SJSA1 (cell line): ENCODE measurements around the gene SLC25A25. TPM values are rescaled to one million over a fixed set of nuclear protein-coding genes. Genes with fewer than 3 reads are reported as not detected.

Experiments
- DNase-seq, 2 experiments: peaks; one replicate each; pipeline ENCODE4 v3.0.0-alpha.2; 2015 to 2020; ENCODE audit warnings: low spot score in 2 of 2, low read depth in 1 of 2
- H3K27ac ChIP-seq: fragments of 250-450 bp; sonication (Bioruptor Pico); 2 replicates; pipeline ENCODE4 v1.5.1; 2020; ENCODE audit warnings: mild to moderate bottlenecking, moderate library complexity
- H3K27me3 ChIP-seq: fragments of 250-450 bp; sonication (Bioruptor Pico); replicated peaks from 2 replicates; pipeline ENCODE4 v1.5.1; 2020; ENCODE audit warnings: mild to moderate bottlenecking, moderate library complexity
- H3K36me3 ChIP-seq: fragments of 250-450 bp; sonication (Bioruptor Pico); 2 replicates; pipeline ENCODE4 v1.5.1; 2020; ENCODE audit warnings: mild to moderate bottlenecking
- H3K4me1 ChIP-seq: fragments of 250-450 bp; sonication (Bioruptor Pico); replicated peaks from 2 replicates; pipeline ENCODE4 v1.6.1; 2021; ENCODE audit warnings: mild to moderate bottlenecking
- H3K4me3 ChIP-seq: fragments of 250-450 bp; sonication (Bioruptor Pico); 2 replicates; pipeline ENCODE4 v1.5.1; 2020; ENCODE audit warnings: mild to moderate bottlenecking
- H3K9me3 ChIP-seq: fragments of 250-450 bp; sonication (Bioruptor Pico); replicated peaks from 2 replicates; pipeline ENCODE4 v1.5.1; 2020; ENCODE audit warnings: mild to moderate bottlenecking
- total RNA-seq: library from RNA; depleted of rRNA; stranded (reverse); fragments of >200 nt; shearing (Covaris generic); gene quantifications from 2 replicates; pipeline ENCODE4 v1.2.3, GENCODE V29; 2014

The SLC25A25 gene
- total RNA-seq, 1 experiment from 2014 or later: 30.8 TPM

DNA sequence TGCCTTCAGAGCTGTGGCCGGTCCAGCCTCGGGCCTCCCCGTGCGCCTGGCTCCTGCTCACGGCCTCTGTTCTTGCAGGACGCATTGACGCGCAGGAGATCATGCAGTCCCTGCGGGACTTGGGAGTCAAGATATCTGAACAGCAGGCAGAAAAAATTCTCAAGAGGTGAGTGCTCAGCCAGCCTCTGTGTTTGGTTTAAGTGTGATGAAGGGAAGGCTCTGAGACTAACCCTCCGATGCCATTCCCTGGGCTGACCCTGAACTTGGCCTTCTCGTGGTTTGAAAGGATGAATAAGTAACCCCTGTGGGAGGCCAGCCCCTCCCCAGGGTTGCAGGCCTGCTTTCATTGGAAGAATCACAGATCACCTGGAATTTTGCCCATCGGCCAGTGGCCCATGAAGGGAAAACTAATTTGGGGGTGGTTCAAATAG, 33.2 kb downstream of the SLC25A25 start:
- no peak overlapping the region for H3K27ac ChIP-seq
- DNase-seq: no peak
- H3K27me3 ChIP-seq: no peaks in the 10 kb centered on the region
- H3K9me3 ChIP-seq: no peaks in the 10 kb centered on the region
- H3K36me3 ChIP-seq: peaks cover 66% of the 10 kb centered on the region
- no peak overlapping the region for H3K4me3 ChIP-seq
- H3K4me1 ChIP-seq: peaks cover 29% of the 10 kb centered on the region

DNA sequence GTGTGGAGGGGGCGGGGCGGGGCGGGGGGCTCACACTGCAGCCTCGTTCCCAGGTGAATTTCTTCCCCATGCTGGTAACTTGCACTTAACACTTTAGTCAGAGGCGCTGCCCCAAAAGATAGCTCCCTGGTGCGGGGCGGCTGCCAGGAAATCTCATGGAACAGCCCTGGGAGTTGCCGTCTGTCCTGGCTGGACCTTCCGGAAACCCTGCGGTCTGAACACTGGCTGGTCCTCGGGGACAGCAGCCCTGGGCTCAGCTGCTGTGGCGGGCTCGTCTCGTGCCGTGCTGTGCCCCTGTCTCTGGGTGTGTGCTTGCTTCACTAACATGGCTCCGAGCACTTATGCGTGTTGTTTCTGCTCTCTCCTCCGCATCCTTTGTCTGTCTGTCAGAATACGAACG, 33.7 kb downstream of the SLC25A25 start:
- Histone ChIP-seq H3K4me1 (peaks cover 29% of the 10 kb centered on the region), H3K36me3 (peaks cover 71% of the 10 kb centered on the region), H3K27me3 (no peaks in the 10 kb centered on the region), H3K27ac (no peak overlapping the region), H3K4me3 (no peak overlapping the region), H3K9me3 (no peaks in the 10 kb centered on the region)
- DNase-seq: no peak

DNA sequence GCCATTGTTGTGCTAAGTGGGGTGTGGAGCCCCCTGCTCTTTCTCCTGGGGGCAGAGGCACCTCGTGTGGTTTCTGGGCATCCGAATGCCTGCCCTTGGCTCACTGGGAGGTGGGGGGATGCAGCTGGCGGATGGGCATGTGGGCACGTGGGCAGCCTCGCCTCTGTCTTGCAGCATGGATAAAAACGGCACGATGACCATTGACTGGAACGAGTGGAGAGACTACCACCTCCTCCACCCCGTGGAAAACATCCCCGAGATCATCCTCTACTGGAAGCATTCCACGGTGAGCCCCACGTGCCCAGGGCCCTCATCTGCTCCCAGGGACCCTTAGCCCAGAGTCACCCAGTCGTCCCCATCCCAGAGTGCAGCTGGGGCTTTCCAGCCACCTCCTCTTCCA, 34.2 kb downstream of the SLC25A25 start:
- no peak overlapping the region for H3K27ac ChIP-seq
- H3K4me3 ChIP-seq: no peak overlapping the region
- DNase-seq: no peak
- no peaks in the 10 kb centered on the region for H3K27me3 ChIP-seq
- H3K9me3 ChIP-seq: no peaks in the 10 kb centered on the region
- peaks cover 29% of the 10 kb centered on the region for H3K4me1 ChIP-seq
- H3K36me3 ChIP-seq: peaks cover 76% of the 10 kb centered on the region

DNA sequence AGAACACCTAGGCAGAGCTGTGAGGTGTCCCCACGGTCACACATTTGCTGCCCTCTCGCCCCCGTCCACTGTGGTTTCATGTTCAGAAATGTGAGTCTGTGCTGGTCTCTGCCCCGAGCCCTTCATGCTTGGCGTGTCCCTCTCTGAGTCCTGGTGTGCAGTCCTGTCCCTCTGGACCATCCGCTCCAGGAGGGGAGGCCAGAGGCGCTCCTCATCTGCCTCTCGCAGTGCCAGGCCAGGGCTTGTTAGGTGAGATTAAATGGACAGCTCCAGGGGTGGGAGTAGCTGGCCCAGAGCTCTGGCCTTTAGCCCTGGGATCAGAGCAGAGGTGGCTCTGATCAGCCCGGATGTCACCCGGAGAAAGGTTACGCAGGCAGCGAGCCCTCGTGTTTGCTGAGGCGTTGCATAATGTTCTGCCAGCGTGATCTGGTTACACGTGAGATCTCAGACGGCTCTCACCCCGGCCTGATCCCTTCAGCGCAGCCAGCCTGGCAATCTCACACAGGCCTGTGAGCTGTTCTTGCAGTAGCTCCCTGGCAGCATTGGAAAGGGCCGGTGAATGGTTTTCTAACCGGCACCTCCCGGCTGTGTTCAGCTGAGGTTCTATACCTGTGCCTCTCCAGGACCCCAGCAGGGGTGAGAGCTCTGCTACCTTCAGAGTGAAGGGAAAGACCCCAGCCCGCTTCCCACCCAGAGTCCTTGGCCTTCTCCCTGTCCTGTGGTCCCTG, 35.0 kb downstream of the SLC25A25 start:
- no peak overlapping the region for H3K4me3 ChIP-seq
- H3K27ac ChIP-seq: no peak overlapping the region
- H3K4me1 ChIP-seq: peaks cover 20% of the 10 kb centered on the region
- no peak for DNase-seq
- H3K9me3 ChIP-seq: no peaks in the 10 kb centered on the region
- no peaks in the 10 kb centered on the region for H3K27me3 ChIP-seq
- peaks cover 84% of the 10 kb centered on the region for H3K36me3 ChIP-seq

DNA sequence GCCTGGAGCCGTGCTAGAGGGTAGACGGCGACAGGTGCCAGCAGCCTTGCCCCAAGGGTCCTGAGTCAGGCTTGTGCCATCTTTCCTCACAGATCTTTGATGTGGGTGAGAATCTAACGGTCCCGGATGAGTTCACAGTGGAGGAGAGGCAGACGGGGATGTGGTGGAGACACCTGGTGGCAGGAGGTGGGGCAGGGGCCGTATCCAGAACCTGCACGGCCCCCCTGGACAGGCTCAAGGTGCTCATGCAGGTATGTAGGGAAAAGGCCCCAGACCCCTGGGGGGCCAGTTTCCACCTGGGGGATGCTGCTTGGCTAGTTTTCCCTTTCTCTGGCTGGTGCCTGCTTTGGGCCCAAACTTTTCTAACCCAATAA, 35.5 kb downstream of the SLC25A25 start:
- Histone ChIP-seq H3K9me3 (no peaks in the 10 kb centered on the region), H3K36me3 (peaks cover 90% of the 10 kb centered on the region), H3K27ac (no peak overlapping the region), H3K4me3 (no peak overlapping the region), H3K4me1 (peaks cover 15% of the 10 kb centered on the region), H3K27me3 (no peaks in the 10 kb centered on the region)
- DNase-seq: no peak

DNA sequence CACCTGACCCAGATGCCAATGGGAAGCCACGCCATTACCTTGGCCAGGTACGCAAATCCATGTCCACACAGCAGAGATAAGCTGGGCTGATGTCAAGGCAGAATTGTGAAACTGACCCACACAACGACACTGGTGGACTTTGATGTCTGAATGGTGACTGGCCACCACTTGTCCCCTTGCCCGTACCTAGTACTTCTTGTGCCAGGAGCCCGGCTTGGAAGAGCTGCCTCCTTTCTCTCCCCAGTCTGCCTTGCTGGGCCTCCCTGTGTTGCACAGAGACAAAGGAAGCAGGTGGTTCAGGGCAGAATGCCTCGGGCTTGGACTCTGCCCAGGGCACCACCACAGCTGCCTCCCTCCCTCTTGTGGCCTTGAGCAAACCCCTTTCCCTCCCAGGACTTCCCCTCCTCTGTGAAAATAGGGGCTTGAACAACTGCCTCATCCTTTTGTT, 36.2 kb downstream of the SLC25A25 start:
- Histone ChIP-seq H3K4me3 (no peak overlapping the region), H3K36me3 (peaks cover 92% of the 10 kb centered on the region)

DNA sequence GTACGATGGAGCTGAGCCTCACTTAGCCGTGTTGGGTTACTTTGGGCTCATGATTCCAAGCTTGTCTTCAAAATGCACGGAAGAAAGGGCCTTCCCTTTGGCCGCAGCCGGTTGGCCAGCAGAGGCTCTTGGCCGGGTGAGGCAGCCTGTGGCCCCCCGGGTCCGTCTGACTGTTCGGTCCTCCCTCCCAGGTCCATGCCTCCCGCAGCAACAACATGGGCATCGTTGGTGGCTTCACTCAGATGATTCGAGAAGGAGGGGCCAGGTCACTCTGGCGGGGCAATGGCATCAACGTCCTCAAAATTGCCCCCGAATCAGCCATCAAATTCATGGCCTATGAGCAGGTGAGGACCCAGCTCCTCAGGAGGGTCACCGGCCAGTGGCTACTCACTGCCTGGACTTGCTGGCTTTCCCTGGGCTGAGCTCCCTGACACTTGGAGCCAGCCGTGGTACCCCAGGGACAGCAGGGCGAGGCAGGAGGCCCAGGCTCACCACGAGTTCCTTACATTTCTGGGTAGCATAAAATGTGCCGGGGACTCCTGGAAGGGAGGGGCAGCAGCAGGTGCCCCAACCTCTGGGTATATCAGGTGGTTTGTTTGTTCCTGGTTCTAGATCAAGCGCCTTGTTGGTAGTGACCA, 37.6 kb downstream of the SLC25A25 start:
- peaks cover 80% of the 10 kb centered on the region for H3K36me3 ChIP-seq
- H3K4me3 ChIP-seq: no peak overlapping the region
- no peaks in the 10 kb centered on the region for H3K27me3 ChIP-seq
- no peaks in the 10 kb centered on the region for H3K9me3 ChIP-seq
- H3K4me1 ChIP-seq: no peaks in the 10 kb centered on the region
- no peak for DNase-seq
- no peak overlapping the region for H3K27ac ChIP-seq

More for the DNA sequence above, 36.2 kb downstream of the SLC25A25 start:
- H3K9me3 ChIP-seq: no peaks in the 10 kb centered on the region
- H3K4me1 ChIP-seq: peaks cover 11% of the 10 kb centered on the region
- no peaks in the 10 kb centered on the region for H3K27me3 ChIP-seq
- H3K27ac ChIP-seq: no peak overlapping the region
- DNase-seq: no peak

DNA sequence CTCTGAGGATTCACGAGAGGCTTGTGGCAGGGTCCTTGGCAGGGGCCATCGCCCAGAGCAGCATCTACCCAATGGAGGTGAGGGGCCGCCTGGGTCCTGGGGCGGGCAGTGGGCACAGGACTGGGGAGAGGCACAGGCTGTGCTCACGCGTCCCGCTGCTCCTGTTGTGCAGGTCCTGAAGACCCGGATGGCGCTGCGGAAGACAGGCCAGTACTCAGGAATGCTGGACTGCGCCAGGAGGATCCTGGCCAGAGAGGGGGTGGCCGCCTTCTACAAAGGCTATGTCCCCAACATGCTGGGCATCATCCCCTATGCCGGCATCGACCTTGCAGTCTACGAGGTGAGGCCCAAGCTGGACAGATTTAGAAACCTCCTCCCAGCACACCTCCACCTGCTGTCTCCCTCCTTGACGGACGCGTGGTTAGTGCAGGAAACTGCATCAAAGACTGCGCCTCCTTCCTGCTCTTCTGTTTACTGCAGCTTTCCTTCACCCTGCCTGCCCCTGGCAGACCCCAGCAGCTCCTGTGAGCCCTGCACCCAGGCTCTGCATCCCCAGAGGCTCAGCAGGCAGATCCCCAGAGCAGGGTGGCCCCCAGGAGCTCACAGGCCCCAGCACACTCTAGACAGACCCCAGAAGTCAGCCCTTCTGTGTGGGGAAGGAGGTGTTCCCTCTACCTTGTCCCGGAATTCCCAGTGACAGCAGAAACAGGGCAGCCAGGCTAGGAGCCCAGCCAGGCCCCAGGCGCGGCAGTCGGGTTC, 38.3 kb downstream of the SLC25A25 start:
- Histone ChIP-seq H3K9me3 (no peaks in the 10 kb centered on the region), H3K4me3 (no peak overlapping the region), H3K27ac (no peak overlapping the region), H3K4me1 (no peaks in the 10 kb centered on the region), H3K36me3 (peaks cover 73% of the 10 kb centered on the region), H3K27me3 (no peaks in the 10 kb centered on the region)
- DNase-seq: no peak

DNA sequence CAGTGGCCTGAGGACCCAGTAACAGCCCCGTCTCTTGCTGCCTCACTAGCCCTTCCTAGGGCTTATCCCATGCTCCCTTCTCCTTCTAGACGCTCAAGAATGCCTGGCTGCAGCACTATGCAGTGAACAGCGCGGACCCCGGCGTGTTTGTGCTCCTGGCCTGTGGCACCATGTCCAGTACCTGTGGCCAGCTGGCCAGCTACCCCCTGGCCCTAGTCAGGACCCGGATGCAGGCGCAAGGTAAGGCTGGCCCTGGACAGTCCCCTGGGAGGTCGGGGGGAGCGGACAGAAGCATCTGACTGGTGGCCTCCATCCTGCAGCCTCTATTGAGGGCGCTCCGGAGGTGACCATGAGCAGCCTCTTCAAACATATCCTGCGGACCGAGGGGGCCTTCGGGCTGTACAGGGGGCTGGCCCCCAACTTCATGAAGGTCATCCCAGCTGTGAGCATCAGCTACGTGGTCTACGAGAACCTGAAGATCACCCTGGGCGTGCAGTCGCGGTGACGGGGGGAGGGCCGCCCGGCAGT, 39.0 kb downstream of the SLC25A25 start:
- no peaks in the 10 kb centered on the region for H3K27me3 ChIP-seq
- H3K4me1 ChIP-seq: no peaks in the 10 kb centered on the region
- H3K9me3 ChIP-seq: no peaks in the 10 kb centered on the region
- no peak for DNase-seq
- no peak overlapping the region for H3K27ac ChIP-seq
- no peak overlapping the region for H3K4me3 ChIP-seq
- peaks cover 68% of the 10 kb centered on the region for H3K36me3 ChIP-seq

DNA sequence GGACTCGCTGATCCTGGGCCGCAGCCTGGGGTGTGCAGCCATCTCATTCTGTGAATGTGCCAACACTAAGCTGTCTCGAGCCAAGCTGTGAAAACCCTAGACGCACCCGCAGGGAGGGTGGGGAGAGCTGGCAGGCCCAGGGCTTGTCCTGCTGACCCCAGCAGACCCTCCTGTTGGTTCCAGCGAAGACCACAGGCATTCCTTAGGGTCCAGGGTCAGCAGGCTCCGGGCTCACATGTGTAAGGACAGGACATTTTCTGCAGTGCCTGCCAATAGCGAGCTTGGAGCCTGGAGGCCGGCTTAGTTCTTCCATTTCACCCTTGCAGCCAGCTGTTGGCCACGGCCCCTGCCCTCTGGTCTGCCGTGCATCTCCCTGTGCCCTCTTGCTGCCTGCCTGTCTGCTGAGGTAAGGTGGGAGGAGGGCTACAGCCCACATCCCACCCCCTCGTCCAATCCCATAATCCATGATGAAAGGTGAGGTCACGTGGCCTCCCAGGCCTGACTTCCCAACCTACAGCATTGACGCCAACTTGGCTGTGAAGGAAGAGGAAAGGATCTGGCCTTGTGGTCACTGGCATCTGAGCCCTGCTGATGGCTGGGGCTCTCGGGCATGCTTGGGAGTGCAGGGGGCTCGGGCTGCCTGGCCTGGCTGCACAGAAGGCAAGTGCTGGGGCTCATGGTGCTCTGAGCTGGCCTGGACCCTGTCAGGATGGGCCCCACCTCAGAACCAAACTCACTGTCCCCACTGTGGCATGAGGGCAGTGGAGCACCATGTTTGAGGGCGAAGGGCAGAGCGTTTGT, 39.6 kb downstream of the SLC25A25 start:
- H3K4me3 ChIP-seq: no peak overlapping the region
- H3K4me1 ChIP-seq: no peaks in the 10 kb centered on the region
- no peak overlapping the region for H3K27ac ChIP-seq
- H3K9me3 ChIP-seq: no peaks in the 10 kb centered on the region
- no peaks in the 10 kb centered on the region for H3K27me3 ChIP-seq
- DNase-seq: no peak
- H3K36me3 ChIP-seq: peaks cover 62% of the 10 kb centered on the region

DNA sequence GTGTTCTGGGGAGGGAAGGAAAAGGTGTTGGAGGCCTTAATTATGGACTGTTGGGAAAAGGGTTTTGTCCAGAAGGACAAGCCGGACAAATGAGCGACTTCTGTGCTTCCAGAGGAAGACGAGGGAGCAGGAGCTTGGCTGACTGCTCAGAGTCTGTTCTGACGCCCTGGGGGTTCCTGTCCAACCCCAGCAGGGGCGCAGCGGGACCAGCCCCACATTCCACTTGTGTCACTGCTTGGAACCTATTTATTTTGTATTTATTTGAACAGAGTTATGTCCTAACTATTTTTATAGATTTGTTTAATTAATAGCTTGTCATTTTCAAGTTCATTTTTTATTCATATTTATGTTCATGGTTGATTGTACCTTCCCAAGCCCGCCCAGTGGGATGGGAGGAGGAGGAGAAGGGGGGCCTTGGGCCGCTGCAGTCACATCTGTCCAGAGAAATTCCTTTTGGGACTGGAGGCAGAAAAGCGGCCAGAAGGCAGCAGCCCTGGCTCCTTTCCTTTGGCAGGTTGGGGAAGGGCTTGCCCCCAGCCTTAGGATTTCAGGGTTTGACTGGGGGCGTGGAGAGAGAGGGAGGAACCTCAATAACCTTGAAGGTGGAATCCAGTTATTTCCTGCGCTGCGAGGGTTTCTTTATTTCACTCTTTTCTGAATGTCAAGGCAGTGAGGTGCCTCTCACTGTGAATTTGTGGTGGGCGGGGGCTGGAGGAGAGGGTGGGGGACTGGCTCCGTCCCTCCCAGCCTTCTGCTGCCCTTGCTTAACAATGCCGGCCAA, 40.4 kb downstream of the SLC25A25 start:
- Histone ChIP-seq H3K4me1 (no peaks in the 10 kb centered on the region), H3K27me3 (no peaks in the 10 kb centered on the region), H3K36me3 (peaks cover 54% of the 10 kb centered on the region), H3K4me3 (no peak overlapping the region), H3K27ac (no peak overlapping the region), H3K9me3 (no peaks in the 10 kb centered on the region)
- DNase-seq: no peak

DNA sequence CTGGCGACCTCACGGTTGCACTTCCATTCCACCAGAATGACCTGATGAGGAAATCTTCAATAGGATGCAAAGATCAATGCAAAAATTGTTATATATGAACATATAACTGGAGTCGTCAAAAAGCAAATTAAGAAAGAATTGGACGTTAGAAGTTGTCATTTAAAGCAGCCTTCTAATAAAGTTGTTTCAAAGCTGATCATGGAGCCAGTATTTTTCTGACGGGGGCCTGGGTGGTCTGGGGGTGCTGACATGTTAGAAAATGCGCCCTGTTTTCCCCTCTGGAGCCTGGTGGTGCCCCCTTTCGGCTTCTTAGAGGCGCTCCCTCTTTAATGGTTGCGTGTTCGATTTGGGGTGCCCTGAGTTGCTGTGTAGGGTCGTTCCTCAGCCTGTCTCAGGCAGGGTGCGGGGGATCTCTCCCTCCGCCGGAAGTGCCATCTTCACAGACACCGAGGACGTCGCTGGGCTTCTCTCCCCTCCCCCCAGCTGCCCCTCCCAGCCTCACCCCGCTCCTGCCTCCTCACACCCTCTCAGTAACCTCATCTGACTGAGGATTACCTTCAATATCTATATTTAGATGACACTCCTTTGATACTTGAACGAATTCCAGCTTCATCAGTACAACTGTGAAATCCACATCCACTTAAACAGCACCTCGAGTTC, 41.1 kb downstream of the SLC25A25 start:
- Histone ChIP-seq H3K27ac (no peak overlapping the region), H3K27me3 (no peaks in the 10 kb centered on the region), H3K4me1 (no peaks in the 10 kb centered on the region), H3K36me3 (peaks cover 46% of the 10 kb centered on the region), H3K4me3 (no peak overlapping the region), H3K9me3 (no peaks in the 10 kb centered on the region)
- no peak for DNase-seq
